H9 (cell line): ENCODE data around the gene SYDE1. TPM values are rescaled to one million over a fixed set of nuclear protein-coding genes. Genes with fewer than 3 reads are reported as not detected.

Source experiments
- DNase-seq: peaks from one replicate; pipeline ENCODE4 v3.0.0-alpha.2; 2017
- H2AFZ ChIP-seq: one replicate; pipeline ENCODE4 v1.6.1; 2013; ENCODE audit warnings: mild to moderate bottlenecking, low read length, control low read depth, moderate library complexity
- H2AK5ac ChIP-seq: 2 replicates; pipeline ENCODE4 v1.6.1; 2013; ENCODE audit warnings: low read length, control low read depth, mixed read lengths; ENCODE audit not compliant: insufficient read length
- H2BK120ac ChIP-seq: one replicate; pipeline ENCODE4 v1.6.1; 2013; ENCODE audit warnings: low read depth, mild to moderate bottlenecking, low read length, control low read depth, inconsistent platforms; ENCODE audit not compliant: poor library complexity, severe bottlenecking
- H2BK12ac ChIP-seq: 2 replicates; pipeline ENCODE4 v1.6.1; 2013; ENCODE audit warnings: low read length, control low read depth, mixed read lengths, low read depth; ENCODE audit not compliant: insufficient read length
- H2BK15ac ChIP-seq: 2 replicates; pipeline ENCODE4 v1.6.1; 2013; ENCODE audit warnings: low read depth, low read length, control low read depth
- H2BK20ac ChIP-seq: one replicate; pipeline ENCODE4 v1.6.1; 2013; ENCODE audit warnings: low read depth, mild to moderate bottlenecking, low read length, control low read depth, inconsistent platforms; ENCODE audit not compliant: poor library complexity, severe bottlenecking
- H2BK5ac ChIP-seq: 2 replicates; pipeline ENCODE4 v1.6.1; 2013; ENCODE audit warnings: low read length, control low read depth, mixed read lengths; ENCODE audit not compliant: insufficient read length
- H3K14ac ChIP-seq: 2 replicates; pipeline ENCODE4 v1.6.1; 2013; ENCODE audit warnings: low read length, control low read depth; ENCODE audit not compliant: insufficient read depth
- H3K18ac ChIP-seq: 2 replicates; pipeline ENCODE4 v1.6.1; 2013; ENCODE audit warnings: low read depth, mild to moderate bottlenecking, mixed read lengths, low read length, control low read depth; ENCODE audit not compliant: insufficient read length
- H3K23ac ChIP-seq: 2 replicates; pipeline ENCODE4 v1.6.1; 2013; ENCODE audit warnings: low read length, control low read depth, mixed read lengths, low read depth; ENCODE audit not compliant: insufficient read length
- H3K23me2 ChIP-seq: 2 replicates; pipeline ENCODE4 v1.6.1; 2013; ENCODE audit warnings: low read depth, mild to moderate bottlenecking, mixed read lengths, low read length, control low read depth; ENCODE audit not compliant: insufficient read length, poor library complexity, severe bottlenecking
- H3K27ac ChIP-seq: 2 replicates; pipeline ENCODE4 v1.5.1; 2013; ENCODE audit warnings: low read length, control low read depth, mixed read lengths, low read depth; ENCODE audit not compliant: insufficient read length
- H3K27me3 ChIP-seq: 2 replicates; pipeline ENCODE4 v1.6.1; 2013; ENCODE audit warnings: low read length, control low read depth, inconsistent platforms; ENCODE audit not compliant: insufficient read depth
- H3K4ac ChIP-seq: 2 replicates; pipeline ENCODE4 v1.6.1; 2013; ENCODE audit warnings: low read depth, mild to moderate bottlenecking, control low read depth, inconsistent platforms, low read length, moderate library complexity
- H3K4me1 ChIP-seq: 2 replicates; pipeline ENCODE4 v1.6.1; 2013; ENCODE audit warnings: low read length, control low read depth, inconsistent platforms; ENCODE audit not compliant: insufficient read depth
- H3K4me2 ChIP-seq: 2 replicates; pipeline ENCODE4 v1.6.1; 2013; ENCODE audit warnings: low read length, control low read depth, mixed read lengths; ENCODE audit not compliant: insufficient read length, insufficient read depth
- H3K56ac ChIP-seq: 2 replicates; pipeline ENCODE4 v1.6.1; 2013; ENCODE audit warnings: low read depth, mild to moderate bottlenecking, mixed read lengths, low read length, control low read depth; ENCODE audit not compliant: insufficient read length
- H3K79me1 ChIP-seq: 2 replicates; pipeline ENCODE4 v1.6.1; 2013; ENCODE audit warnings: low read depth, mild to moderate bottlenecking, moderate library complexity, low read length, control low read depth, inconsistent platforms; ENCODE audit not compliant: insufficient read depth, poor library complexity, severe bottlenecking
- H3K79me2 ChIP-seq: 2 replicates; pipeline ENCODE4 v1.6.1; 2013; ENCODE audit warnings: low read length, control low read depth, inconsistent platforms; ENCODE audit not compliant: insufficient read depth
- H3K9ac ChIP-seq: 2 replicates; pipeline ENCODE4 v1.6.1; 2013; ENCODE audit warnings: low read length, control low read depth, mixed read lengths; ENCODE audit not compliant: insufficient read length; ENCODE audit errors: extremely low read depth
- H3K9me3 ChIP-seq: one replicate; pipeline ENCODE4 v1.6.1; 2013; ENCODE audit warnings: low read depth, low read length, inconsistent platforms; ENCODE audit not compliant: control insufficient read depth
- H3T11ph ChIP-seq: one replicate; pipeline ENCODE4 v1.6.1; 2013; ENCODE audit warnings: mild to moderate bottlenecking, low read length, control low read depth, inconsistent platforms
- H4K20me1 ChIP-seq: one replicate; pipeline ENCODE4 v1.6.1; 2013; ENCODE audit not compliant: control insufficient read depth, insufficient read length, insufficient read depth
- H4K5ac ChIP-seq: 2 replicates; pipeline ENCODE4 v1.6.1; 2013; ENCODE audit warnings: low read depth, mild to moderate bottlenecking, mixed read lengths, low read length, control low read depth; ENCODE audit not compliant: insufficient read length
- H4K8ac ChIP-seq: replicated peaks from 2 replicates; pipeline ENCODE4 v1.6.1; 2013; ENCODE audit warnings: low read length, control low read depth, mixed read lengths, low read depth; ENCODE audit not compliant: insufficient read length
- H4K91ac ChIP-seq: 2 replicates; pipeline ENCODE4 v1.6.1; 2013; ENCODE audit warnings: low read depth, mild to moderate bottlenecking, moderate library complexity, mixed read lengths, low read length, control low read depth; ENCODE audit not compliant: insufficient read length
- H3K27ac Mint-ChIP-seq, 3 experiments: 2 replicates in 2 of 3; 3 replicates in 1 of 3; pipeline ENCODE4 v1.8.0; 2020 to 2021; ENCODE audit warnings: mixed read lengths in 3 of 3, mild to moderate bottlenecking in 1 of 3, moderate library complexity in 1 of 3
- H3K27me3 Mint-ChIP-seq: 2 replicates; pipeline ENCODE4 v1.8.0; 2021; ENCODE audit warnings: low read depth, mild to moderate bottlenecking, moderate library complexity, mixed read lengths
- H3K36me3 Mint-ChIP-seq, 3 experiments: 2 replicates in 2 of 3; 3 replicates in 1 of 3; pipeline ENCODE4 v1.8.0; 2020 to 2021; ENCODE audit warnings: low read depth in 3 of 3, mixed read lengths in 3 of 3; ENCODE audit not compliant: insufficient read depth in 1 of 3
- H3K4me1 Mint-ChIP-seq, 2 experiments: 2 replicates each; pipeline ENCODE4 v1.8.0; 2020; ENCODE audit warnings: mixed read lengths in 2 of 2
- H3K4me3 Mint-ChIP-seq, 2 experiments: 2 replicates in 1 of 2; 3 replicates in 1 of 2; pipeline ENCODE4 v1.8.0; 2020 to 2021; ENCODE audit warnings: mild to moderate bottlenecking in 2 of 2, mixed read lengths in 2 of 2, moderate library complexity in 1 of 2
- H3K9me3 Mint-ChIP-seq, 2 experiments: 2 replicates in 1 of 2; 3 replicates in 1 of 2; pipeline ENCODE4 v1.8.0; 2020; ENCODE audit warnings: mild to moderate bottlenecking in 2 of 2, mixed read lengths in 2 of 2, moderate library complexity in 1 of 2
- WGBS: extraction: QIAGEN DNeasy Blood & Tissue Kit; methylation state at CpG from one replicate; pipeline ENCODE4 v1.1.7; 2013; ENCODE audit warnings: missing lambda C conversion rate, low lambda C conversion rate, mixed read lengths; ENCODE audit not compliant: insufficient read length; ENCODE audit errors: extremely low coverage; 5-methylcytosine and 5-hydroxymethylcytosine counted together
- total RNA-seq: library from RNA; stranded (reverse); gene quantifications from 2 replicates; pipeline ENCODE4 v1.2.1, GENCODE V29; 2021
- TF ChIP-seq, protein P1 (sequence below): fragments of 200-600 bp; sonication (generic); conservative IDR thresholded peaks from 3 replicates; pipeline ENCODE4 v1.8.0; 2021; ENCODE audit warnings: antibody characterized with exemption, mild to moderate bottlenecking

Gene SYDE1
- total RNA-seq, 1 experiment from 2014 or later = 21.4 TPM

DNA sequence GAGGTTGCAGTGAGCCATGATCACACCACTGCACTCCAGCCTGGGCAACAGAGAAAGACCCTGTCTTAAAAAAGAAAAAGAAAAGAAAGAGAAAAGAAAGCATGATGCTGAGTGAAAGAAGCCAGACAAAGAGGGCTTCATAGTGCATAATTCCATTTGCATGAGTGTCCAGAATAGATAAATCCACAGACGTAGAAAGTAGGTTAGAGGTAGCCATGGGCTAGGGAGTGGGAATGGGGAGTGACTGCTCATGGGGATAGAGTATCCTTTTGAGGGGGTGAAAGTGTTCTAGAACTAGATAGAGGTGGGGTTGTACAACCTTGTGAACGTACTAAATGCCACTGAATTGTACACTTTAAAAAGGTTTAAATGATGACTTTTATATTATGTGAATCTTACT, 32.8 kb upstream of the SYDE1 start:
- no peaks in the 10 kb centered on the region for H3K4me1 Mint-ChIP-seq
- Histone ChIP-seq H4K5ac (no peak overlapping the region), H3K4me1 (no peaks in the 10 kb centered on the region), H3K56ac (no peak overlapping the region), H3K14ac (no peak overlapping the region), H2BK15ac (no peak overlapping the region), H4K91ac (no peak overlapping the region), H3K79me1 (no peaks in the 10 kb centered on the region), H2BK20ac (no peak overlapping the region), H3K27ac (no peak overlapping the region), H2BK120ac (no peak overlapping the region), H3K18ac (no peak overlapping the region), H3K23ac (no peak overlapping the region), H3K79me2 (no peaks in the 10 kb centered on the region), H2BK12ac (no peak overlapping the region), H4K8ac (no peak overlapping the region), H3K9me3 (no peaks in the 10 kb centered on the region), H2AFZ (no peak overlapping the region), H3K9ac (no peak overlapping the region), H3K27me3 (no peaks in the 10 kb centered on the region), H2AK5ac (no peak overlapping the region), H2BK5ac (no peak overlapping the region), H3T11ph (no peak overlapping the region), H3K23me2 (no peaks in the 10 kb centered on the region), H4K20me1 (no peaks in the 10 kb centered on the region), H3K4ac (no peak overlapping the region), H3K4me2 (no peak overlapping the region)
- WGBS = no CpG with 5 or more reads among the region's 2 CpGs
- H3K27me3 Mint-ChIP-seq = peaks cover 5% of the 10 kb centered on the region; the same call in 1 of the 2 replicates
- peaks cover 0 to 7% (median 0%) of the 10 kb centered on the region in 3 experiments; a peak in 3 of 7 replicates for H3K36me3 Mint-ChIP-seq
- DNase-seq = no peak
- TF ChIP-seq, protein P1, sequence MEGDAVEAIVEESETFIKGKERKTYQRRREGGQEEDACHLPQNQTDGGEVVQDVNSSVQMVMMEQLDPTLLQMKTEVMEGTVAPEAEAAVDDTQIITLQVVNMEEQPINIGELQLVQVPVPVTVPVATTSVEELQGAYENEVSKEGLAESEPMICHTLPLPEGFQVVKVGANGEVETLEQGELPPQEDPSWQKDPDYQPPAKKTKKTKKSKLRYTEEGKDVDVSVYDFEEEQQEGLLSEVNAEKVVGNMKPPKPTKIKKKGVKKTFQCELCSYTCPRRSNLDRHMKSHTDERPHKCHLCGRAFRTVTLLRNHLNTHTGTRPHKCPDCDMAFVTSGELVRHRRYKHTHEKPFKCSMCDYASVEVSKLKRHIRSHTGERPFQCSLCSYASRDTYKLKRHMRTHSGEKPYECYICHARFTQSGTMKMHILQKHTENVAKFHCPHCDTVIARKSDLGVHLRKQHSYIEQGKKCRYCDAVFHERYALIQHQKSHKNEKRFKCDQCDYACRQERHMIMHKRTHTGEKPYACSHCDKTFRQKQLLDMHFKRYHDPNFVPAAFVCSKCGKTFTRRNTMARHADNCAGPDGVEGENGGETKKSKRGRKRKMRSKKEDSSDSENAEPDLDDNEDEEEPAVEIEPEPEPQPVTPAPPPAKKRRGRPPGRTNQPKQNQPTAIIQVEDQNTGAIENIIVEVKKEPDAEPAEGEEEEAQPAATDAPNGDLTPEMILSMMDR = no peak
- peaks cover 8 to 80% of the 10 kb centered on the region in 2 experiments for H3K9me3 Mint-ChIP-seq
- no peak overlapping the region for H3K27ac Mint-ChIP-seq
- no peak overlapping the region; a peak in 1 of 5 replicates for H3K4me3 Mint-ChIP-seq
